Loucy (cell line): ENCODE results near the gene NKX1-2.

Experiments used
- CTCF ChIP-seq: fragments of 200-600 bp; sonication (generic); conservative IDR thresholded peaks from 2 replicates; pipeline ENCODE4 v1.5.1; 2014; ENCODE audit warnings: mild to moderate bottlenecking, antibody characterized with exemption, low read length
- EZH2phosphoT487 ChIP-seq: fragments of 200-600 bp; IDR thresholded peaks from 2 replicates; pipeline ENCODE4 v1.6.1; 2018; ENCODE audit warnings: antibody characterized with exemption, mild to moderate bottlenecking, moderate library complexity, borderline replicate concordance

GRCh38 chr10:124465777-124466488 is 16.1 kb upstream of the NKX1-2 start:
- TF ChIP-seq CTCF (no peak), EZH2phosphoT487 (no peak)
